HG02870 (cell line): ENCODE results near the gene HOXA5.

Source experiments
- ATAC-seq: cut with Tn5 transposase; IDR thresholded peaks from one replicate; pipeline ENCODE4 v1.9.1; 2021; ENCODE audit warnings: mild to moderate bottlenecking, moderate library complexity; ENCODE audit not compliant: unreplicated experiment

HOXA5 gene

GRCh38 chr7:27097686-27098577, 45.5 kb downstream of the HOXA5 start:
- ATAC-seq, result no peak

- ATAC-seq, result no peak
Observed at GRCh38 chr7:27096768-27097514, 46.5 kb downstream of the HOXA5 start.

GRCh38 chr7:27095897-27096767, 47.3 kb downstream of the HOXA5 start, which contains the start of gene HOXA1:
HOXA1 (minus strand) TSS chr7:27096000; CDS start chr7:27095912, 88 bp downstream.
- ATAC-seq, result peak; percentile 78

- ATAC-seq, result peak; percentile 10
Observed at GRCh38 chr7:27095050-27095896, 48.2 kb downstream of the HOXA5 start.

GRCh38 chr7:27094304-27095049, 49.0 kb downstream of the HOXA5 start:
- ATAC-seq, result no peak

- no peak for ATAC-seq
Observed at GRCh38 chr7:27093184-27093895, 50.1 kb downstream of the HOXA5 start.

GRCh38 chr7:27092819-27093110, 50.7 kb downstream of the HOXA5 start:
- no peak for ATAC-seq

- no peak for ATAC-seq
Observed at GRCh38 chr7:27091941-27092818, 51.3 kb downstream of the HOXA5 start.

- no peak for ATAC-seq
Observed at GRCh38 chr7:27091105-27091504, 52.4 kb downstream of the HOXA5 start.
